Activated naive CD8-positive, alpha-beta T cell treated with anti-CD3 and anti-CD28 coated beads, Interleukin-2, amount 50 U/mL, for 24 hours (primary cell): ENCODE results near the gene PRKAR2B.

Experiments used
- ATAC-seq: fragments of 150-1000 bp; cut with Tn5 transposase; one replicate; pipeline ENCODE4 v1.10.0; 2021
- DNase-seq: peaks from one replicate; pipeline ENCODE4 v3.0.0; 2021
- H3K27ac Mint-ChIP-seq: one replicate; pipeline ENCODE4 v1.8.0; 2021; ENCODE audit warnings: mild to moderate bottlenecking, mixed read lengths
- H3K27me3 Mint-ChIP-seq: one replicate; pipeline ENCODE4 v1.8.0; 2021; ENCODE audit warnings: mixed read lengths
- H3K36me3 Mint-ChIP-seq: one replicate; pipeline ENCODE4 v1.8.0; 2021; ENCODE audit warnings: low read depth, mixed read lengths
- H3K4me1 Mint-ChIP-seq: one replicate; pipeline ENCODE4 v1.8.0; 2021; ENCODE audit warnings: mixed read lengths
- H3K4me3 Mint-ChIP-seq: one replicate; pipeline ENCODE4 v1.8.0; 2021; ENCODE audit warnings: mild to moderate bottlenecking, moderate library complexity, mixed read lengths
- H3K9me3 Mint-ChIP-seq: one replicate; pipeline ENCODE4 v1.8.0; 2021; ENCODE audit warnings: mixed read lengths

The PRKAR2B gene

DNA sequence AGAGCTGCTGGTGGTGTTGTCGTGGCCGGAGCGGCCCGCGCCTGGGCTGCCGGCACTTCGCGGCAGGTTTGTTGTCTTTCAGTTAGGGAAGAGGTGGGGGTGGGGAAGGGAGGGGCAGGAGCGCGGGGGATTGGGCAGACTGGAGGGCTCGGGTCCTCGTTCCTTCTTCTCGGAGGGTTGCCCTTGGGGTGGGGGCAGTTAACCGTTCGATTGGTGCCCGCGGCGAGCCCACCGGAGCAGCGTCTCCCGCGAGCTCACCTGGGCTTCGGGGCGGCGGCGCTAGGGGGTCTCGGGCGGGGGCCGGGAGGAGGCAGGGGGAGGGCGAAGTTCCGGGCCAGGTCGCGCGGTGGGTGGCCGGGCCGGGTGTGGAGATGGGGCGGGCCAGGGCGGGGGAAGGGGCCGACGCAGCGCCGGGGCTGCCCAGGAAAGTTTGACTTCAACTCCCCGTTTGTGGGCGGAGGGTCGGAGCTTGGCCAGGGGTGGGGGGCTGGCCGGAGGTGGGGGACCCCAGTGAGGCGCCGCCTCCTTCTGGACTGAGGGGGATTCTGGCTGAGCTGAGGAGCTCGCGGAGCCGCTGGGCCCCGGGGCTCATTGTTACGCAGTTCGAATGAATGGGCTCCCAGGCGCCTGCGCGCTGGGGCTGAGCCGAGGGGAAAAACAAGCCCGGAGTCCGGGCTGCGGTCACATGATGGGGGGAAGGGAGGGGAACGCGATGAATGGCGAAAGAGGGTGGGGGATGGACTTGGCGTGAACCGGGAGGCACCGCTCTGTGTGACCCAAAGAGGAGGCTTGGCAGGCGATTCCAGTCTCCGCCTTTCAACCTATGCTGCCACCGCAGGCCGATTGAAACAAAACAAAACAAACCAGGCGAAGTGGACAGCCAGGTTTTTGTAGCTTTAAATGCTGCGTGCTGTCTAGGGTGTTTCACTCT is 124.9 kb downstream of the PRKAR2B start:
- Mint-ChIP-seq H3K4me1 (peaks cover 58% of the 10 kb centered on the region), H3K36me3 (peaks cover 2% of the 10 kb centered on the region), H3K9me3 (no peaks in the 10 kb centered on the region)

DNA sequence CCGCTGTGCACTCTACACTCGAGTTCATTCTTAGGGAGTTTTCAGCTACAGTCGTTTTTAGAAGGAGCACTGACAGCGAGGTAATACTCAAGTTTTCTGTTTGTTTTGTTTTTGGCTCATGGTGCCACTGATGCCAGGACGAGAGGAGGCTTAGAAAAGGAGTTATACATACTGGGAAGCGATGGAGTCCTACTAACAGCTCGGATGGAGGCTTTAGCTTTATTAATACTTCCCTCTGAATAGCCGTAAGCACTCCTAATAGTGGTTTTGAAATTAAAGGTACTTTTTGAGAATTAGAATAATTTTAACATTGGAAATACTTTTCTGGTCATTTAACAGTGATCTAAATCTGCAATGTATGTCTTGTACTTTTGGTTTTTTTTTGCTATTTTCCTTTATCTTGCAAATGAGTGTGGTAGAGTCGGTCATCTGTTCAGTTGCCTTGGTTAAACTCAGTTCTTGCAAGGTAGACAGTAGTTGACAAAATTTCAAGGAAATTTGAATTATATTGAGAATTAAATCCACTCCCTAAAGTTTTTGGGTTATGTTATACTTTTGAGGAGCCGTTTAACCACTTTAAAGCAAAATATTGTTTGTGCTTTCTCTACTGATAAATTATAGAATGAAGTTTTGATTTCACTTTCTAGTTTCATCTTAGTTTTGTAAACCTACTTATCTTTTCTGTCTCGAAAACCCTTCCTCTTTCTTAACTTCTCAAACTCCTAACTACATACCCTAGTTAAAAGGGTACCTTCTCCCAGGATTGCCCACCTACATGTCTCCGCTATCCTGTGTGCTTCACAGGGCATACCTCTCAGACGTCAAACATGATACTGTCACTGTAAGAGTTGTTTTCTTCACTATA is 125.8 kb downstream of the PRKAR2B start:
- Mint-ChIP-seq H3K4me1 (peaks cover 67% of the 10 kb centered on the region), H3K9me3 (no peaks in the 10 kb centered on the region), H3K36me3 (peaks cover 2% of the 10 kb centered on the region), H3K27ac (peak overlapping the region; percentile 99), H3K27me3 (peaks cover 2% of the 10 kb centered on the region), H3K4me3 (peak overlapping the region; percentile 98)
- ATAC-seq: no peak
- no peak for DNase-seq

More for the DNA sequence above, 124.9 kb downstream of the PRKAR2B start:
- ATAC-seq: peak; percentile 41
- peak; percentile 93 for DNase-seq
- Mint-ChIP-seq H3K4me3 (peak overlapping the region; percentile 98), H3K27ac (peak overlapping the region; percentile 99), H3K27me3 (peaks cover 4% of the 10 kb centered on the region)

- Mint-ChIP-seq H3K27me3 (peaks cover 2% of the 10 kb centered on the region), H3K36me3 (peaks cover 2% of the 10 kb centered on the region), H3K4me1 (peaks cover 71% of the 10 kb centered on the region), H3K27ac (peak overlapping the region; percentile 54), H3K4me3 (peak overlapping the region; percentile 49), H3K9me3 (no peaks in the 10 kb centered on the region)
- ATAC-seq (no peak), DNase-seq (no peak)
These were observed 127.0 kb downstream of the PRKAR2B start for GRCh38 chr7:107171496-107171895.

- Mint-ChIP-seq H3K4me3 (peak overlapping the region; percentile 32), H3K36me3 (peaks cover 2% of the 10 kb centered on the region), H3K4me1 (peaks cover 73% of the 10 kb centered on the region), H3K27ac (peak overlapping the region; percentile 65), H3K27me3 (peaks cover 2% of the 10 kb centered on the region), H3K9me3 (no peaks in the 10 kb centered on the region)
- DNase-seq: no peak
- no peak for ATAC-seq
These were observed 127.9 kb downstream of the PRKAR2B start for GRCh38 chr7:107172276-107173032.

DNA sequence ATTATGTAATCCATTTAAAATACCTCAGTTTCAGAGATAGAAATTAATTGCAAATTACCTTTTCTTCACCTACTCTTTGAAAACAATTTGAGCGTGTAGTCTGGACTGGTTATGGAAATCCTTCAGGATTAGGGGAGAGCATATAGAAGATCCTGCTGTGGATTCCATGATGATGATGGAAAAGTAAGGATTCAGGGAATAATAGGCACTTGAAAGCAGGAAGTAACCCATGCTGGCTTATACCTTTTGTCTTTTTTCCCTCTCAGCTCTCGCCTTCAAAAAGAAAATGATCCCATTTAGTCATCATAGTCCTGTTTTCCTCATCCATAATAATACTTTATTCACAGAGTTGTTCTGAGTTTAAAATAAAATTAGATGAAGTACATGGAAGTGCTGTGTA is 128.7 kb downstream of the PRKAR2B start:
- H3K36me3 Mint-ChIP-seq: peaks cover 2% of the 10 kb centered on the region

DNA sequence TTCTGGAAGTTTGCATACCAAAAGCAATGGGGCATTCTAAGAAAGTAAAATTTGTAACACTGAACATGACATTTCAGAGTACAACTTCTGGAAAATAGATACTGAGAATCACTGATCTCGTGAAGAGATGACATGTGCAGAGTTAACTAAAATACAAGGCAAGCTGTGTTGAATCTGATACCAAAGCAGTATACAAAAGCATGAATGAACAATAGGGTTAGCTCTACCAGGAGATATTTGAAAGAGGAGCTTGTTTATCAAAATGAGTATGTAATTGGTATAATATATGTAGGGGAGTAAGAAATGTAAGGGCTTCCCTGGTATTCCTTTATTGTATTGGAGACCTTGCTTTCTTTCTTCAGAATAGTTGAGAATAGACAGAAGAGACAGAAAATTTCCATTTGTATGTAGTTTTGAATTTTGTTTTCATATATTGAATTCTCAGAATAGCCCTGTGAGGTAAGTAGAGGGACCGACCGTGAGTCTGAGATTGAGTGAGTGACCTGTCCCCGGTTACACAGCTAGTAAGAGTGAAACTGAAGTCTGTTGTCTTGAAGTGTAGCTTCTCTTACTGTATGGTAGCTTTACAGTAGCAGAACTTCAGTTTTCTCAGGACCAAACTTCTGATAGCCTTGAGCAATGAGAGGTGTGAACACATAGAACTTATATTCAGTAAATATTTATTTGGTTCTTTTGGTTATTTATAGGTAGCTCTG is 129.3 kb downstream of the PRKAR2B start:
- Mint-ChIP-seq H3K27ac (peak overlapping the region; percentile 65), H3K36me3 (peaks cover 2% of the 10 kb centered on the region), H3K4me3 (peak overlapping the region; percentile 53), H3K9me3 (no peaks in the 10 kb centered on the region), H3K4me1 (peaks cover 72% of the 10 kb centered on the region), H3K27me3 (peaks cover 2% of the 10 kb centered on the region)
- ATAC-seq (peak; percentile 34), DNase-seq (no peak)

More for the DNA sequence above, 128.7 kb downstream of the PRKAR2B start:
- no peak for ATAC-seq
- H3K4me1 Mint-ChIP-seq: peaks cover 75% of the 10 kb centered on the region
- peak overlapping the region; percentile 53 for H3K4me3 Mint-ChIP-seq
- H3K27me3 Mint-ChIP-seq: peaks cover 2% of the 10 kb centered on the region
- H3K27ac Mint-ChIP-seq: peak overlapping the region; percentile 65
- no peaks in the 10 kb centered on the region for H3K9me3 Mint-ChIP-seq
- DNase-seq: no peak

DNA sequence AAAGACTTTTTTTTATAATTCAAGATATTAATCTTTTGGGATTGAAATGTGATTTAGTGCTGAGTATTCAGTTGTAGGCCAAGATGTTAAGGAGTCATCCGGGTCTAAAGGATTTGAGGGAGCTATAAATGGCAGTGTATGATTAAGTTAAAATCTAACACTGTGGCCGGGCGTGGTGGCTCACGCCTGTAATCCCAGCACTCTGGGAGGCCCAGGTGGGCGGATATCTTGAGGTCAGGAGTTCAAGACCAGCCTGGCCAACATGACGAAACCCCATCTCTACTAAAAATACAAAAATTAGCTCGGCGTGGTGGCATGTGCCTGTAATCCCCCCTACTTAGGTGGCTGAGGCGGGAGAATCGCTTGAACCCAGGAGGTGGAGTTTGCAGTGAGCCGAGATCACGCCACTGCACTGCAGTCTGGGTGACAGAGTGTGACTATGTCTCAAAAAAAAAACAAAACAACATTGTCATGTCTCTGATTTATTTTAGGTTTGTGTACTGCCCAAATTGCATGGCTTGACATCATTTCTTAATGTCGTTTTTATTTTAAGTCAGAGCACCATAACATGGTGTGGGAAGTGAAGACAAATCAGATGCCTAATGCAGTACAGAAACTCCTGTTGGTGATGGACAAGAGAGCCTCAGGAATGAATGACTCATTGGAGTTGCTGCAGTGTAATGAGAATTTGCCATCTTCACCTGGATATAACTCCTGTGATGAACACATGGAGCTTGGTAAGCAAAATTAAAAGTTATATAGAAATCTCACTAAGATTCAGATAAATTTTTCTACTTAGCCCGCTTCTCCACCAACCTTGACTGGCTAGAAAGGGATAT is 135.0 kb downstream of the PRKAR2B start:
- peak; percentile 34 for DNase-seq
- H3K27ac Mint-ChIP-seq: peak overlapping the region; percentile 94

DNA sequence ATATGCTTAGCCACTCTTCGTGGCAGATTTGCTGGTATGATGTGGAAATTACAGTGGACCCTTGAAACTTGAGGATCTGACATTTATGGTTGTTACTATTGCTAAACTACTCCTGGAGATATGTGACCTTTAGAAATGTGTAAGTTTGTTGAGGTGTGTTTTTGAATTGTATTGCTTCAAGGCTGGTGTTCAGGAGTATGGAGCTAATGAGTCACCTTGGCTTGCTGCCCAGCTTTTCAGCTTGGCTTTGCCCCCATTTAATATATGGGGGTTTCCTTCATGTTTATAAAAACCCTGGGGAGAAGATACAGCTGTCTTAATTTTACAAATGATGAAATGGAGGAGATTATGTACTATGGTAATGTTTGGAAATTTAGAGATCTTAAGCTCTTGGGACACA is 135.9 kb downstream of the PRKAR2B start:
- Mint-ChIP-seq H3K27me3 (no peaks in the 10 kb centered on the region), H3K4me3 (peak overlapping the region; percentile 44), H3K4me1 (peaks cover 60% of the 10 kb centered on the region), H3K9me3 (no peaks in the 10 kb centered on the region), H3K27ac (peak overlapping the region; percentile 94), H3K36me3 (peaks cover 26% of the 10 kb centered on the region)
- DNase-seq (peak; percentile 83), ATAC-seq (peak; percentile 87)

More for the DNA sequence above, 135.0 kb downstream of the PRKAR2B start:
- H3K4me1 Mint-ChIP-seq: peaks cover 63% of the 10 kb centered on the region
- H3K9me3 Mint-ChIP-seq: no peaks in the 10 kb centered on the region
- peaks cover 20% of the 10 kb centered on the region for H3K36me3 Mint-ChIP-seq
- ATAC-seq: peak; percentile 64
- peak overlapping the region; percentile 44 for H3K4me3 Mint-ChIP-seq
- no peaks in the 10 kb centered on the region for H3K27me3 Mint-ChIP-seq

GRCh38 chr7:107181172-107181571 is 136.7 kb downstream of the PRKAR2B start:
- Mint-ChIP-seq H3K4me3 (peak overlapping the region; percentile 44), H3K4me1 (peaks cover 54% of the 10 kb centered on the region), H3K27me3 (no peaks in the 10 kb centered on the region), H3K9me3 (no peaks in the 10 kb centered on the region), H3K27ac (peak overlapping the region; percentile 94), H3K36me3 (peaks cover 27% of the 10 kb centered on the region)
- ATAC-seq: no peak
- no peak for DNase-seq

DNA sequence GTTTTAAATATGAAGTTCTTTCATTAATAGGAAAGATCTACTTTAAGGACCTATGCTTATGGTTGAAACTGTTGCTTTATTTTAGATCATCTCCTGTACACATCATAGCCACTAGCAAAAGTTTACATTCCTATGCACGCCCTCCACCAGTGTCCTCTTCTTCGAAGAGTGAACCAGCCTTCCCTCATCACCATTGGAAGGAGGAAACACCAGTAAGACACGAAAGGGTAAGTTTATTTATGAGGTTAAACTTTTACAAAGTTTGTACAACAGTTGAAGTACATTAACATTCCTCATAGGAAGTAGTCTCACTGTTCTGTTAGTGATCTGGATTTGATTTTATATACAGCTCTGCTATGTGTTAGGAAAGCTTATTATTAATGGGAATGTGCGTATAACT is 141.2 kb downstream of the PRKAR2B start:
- H3K36me3 Mint-ChIP-seq: peaks cover 32% of the 10 kb centered on the region
- H3K4me3 Mint-ChIP-seq: no peak overlapping the region
- no peaks in the 10 kb centered on the region for H3K27me3 Mint-ChIP-seq
- peaks cover 15% of the 10 kb centered on the region for H3K4me1 Mint-ChIP-seq
- DNase-seq (no peak), ATAC-seq (no peak)
- H3K9me3 Mint-ChIP-seq: no peaks in the 10 kb centered on the region
- H3K27ac Mint-ChIP-seq: no peak overlapping the region

DNA sequence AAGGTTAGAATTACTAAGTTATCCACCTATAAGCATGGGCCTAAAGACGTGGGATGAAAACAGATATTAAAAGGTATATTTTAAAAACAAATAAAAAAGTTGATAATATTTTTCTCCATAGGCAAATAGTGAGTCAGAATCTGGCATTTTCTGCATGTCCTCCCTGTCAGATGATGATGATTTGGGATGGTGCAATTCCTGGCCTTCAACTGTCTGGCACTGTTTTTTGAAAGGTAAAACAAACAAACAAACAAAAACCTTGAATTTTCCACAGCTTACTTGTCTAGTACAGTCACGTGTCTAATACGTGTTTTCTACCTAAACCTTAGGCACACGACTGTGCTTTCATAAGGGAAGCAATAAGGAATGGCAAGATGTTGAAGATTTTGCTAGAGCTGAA is 141.7 kb downstream of the PRKAR2B start:
- DNase-seq (no peak), ATAC-seq (no peak)
- no peak overlapping the region for H3K4me3 Mint-ChIP-seq
- peaks cover 10% of the 10 kb centered on the region for H3K4me1 Mint-ChIP-seq
- no peaks in the 10 kb centered on the region for H3K27me3 Mint-ChIP-seq
- H3K9me3 Mint-ChIP-seq: no peaks in the 10 kb centered on the region
- H3K36me3 Mint-ChIP-seq: peaks cover 28% of the 10 kb centered on the region
- no peak overlapping the region for H3K27ac Mint-ChIP-seq

GRCh38 chr7:107187774-107188173 is 143.3 kb downstream of the PRKAR2B start:
- Mint-ChIP-seq H3K4me1 (peaks cover 7% of the 10 kb centered on the region), H3K27ac (peak overlapping the region; percentile 3), H3K4me3 (no peak overlapping the region), H3K9me3 (no peaks in the 10 kb centered on the region), H3K27me3 (no peaks in the 10 kb centered on the region), H3K36me3 (peaks cover 24% of the 10 kb centered on the region)
- no peak for DNase-seq
- ATAC-seq: no peak

DNA sequence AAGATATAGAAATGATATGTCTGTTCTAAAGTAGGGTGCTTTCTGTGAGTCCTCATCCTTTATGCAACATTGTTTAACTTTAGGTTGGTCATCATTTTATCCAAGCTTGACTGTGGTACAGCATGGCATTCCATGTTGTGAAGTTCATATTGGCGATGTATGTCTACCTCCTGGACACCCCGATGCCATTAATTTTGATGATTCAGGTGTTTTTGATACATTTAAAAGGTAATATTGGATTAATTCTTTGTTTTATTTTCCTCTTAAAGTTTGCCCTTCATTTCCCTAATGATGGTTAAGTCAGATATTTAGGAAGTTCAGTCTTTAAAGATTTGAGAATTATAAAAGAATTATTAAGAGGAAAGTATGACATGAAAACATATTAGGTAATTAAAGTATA is 145.6 kb downstream of the PRKAR2B start:
- DNase-seq: no peak
- Mint-ChIP-seq H3K9me3 (no peaks in the 10 kb centered on the region), H3K4me1 (peaks cover 3% of the 10 kb centered on the region), H3K4me3 (no peak overlapping the region), H3K27me3 (no peaks in the 10 kb centered on the region), H3K36me3 (peaks cover 16% of the 10 kb centered on the region), H3K27ac (no peak overlapping the region)
- no peak for ATAC-seq
